Measurements from ENCODE around the gene SEMA4C. TPM values are rescaled to one million over a fixed set of nuclear protein-coding genes. Genes with fewer than 3 reads are reported as not detected.

SEMA4C gene
- total RNA-seq, 1 donor from 2014 or later, result 22.7 TPM

GRCh38 chr2:96816127-96816835 lies 53.6 kb downstream of the SEMA4C start, which contains the start of gene CNNM3:
Gene CNNM3, plus strand, starts transcription at chr2:96816268. Its CDS starts 10 bp downstream, at chr2:96816278.
- peak; percentile 99 for DNase-seq (ENCODE audit: missing footprints)
- intact Hi-C loops (cut with DNase I), result loop anchor here (1.0 to 5.0 kb wide), 6 partner anchors 41 to 179 kb away; partner anchors contain the start of genes ANKRD39, CNNM4, KANSL3 and LMAN2L
- peak; percentile 94 for ATAC-seq

GRCh38 chr2:96815326-96816126 lies 54.4 kb downstream of the SEMA4C start:
- ATAC-seq, result no peak
- intact Hi-C loops (cut with DNase I), result loop anchor here (1.0 to 5.0 kb wide), 6 partner anchors 42 to 178 kb away; partner anchors contain the start of genes ANKRD39, CNNM4, KANSL3 and LMAN2L
- DNase-seq (ENCODE audit: missing footprints), result peak; percentile 69

- no peak for ATAC-seq
- no peak for DNase-seq (ENCODE audit: missing footprints)
- intact Hi-C loops (cut with DNase I), result no loop called here
These were observed 56.2 kb downstream of the SEMA4C start for GRCh38 chr2:96813656-96814055.

- DNase-seq (ENCODE audit: missing footprints), result peak; percentile 79
- ATAC-seq, result peak; percentile 56
- intact Hi-C loops (cut with DNase I), result no loop called here
These were observed 58.0 kb downstream of the SEMA4C start for GRCh38 chr2:96811917-96812316.

GRCh38 chr2:96810783-96811192 lies 59.1 kb downstream of the SEMA4C start:
- intact Hi-C loops (cut with DNase I), result no loop called here
- DNase-seq (ENCODE audit: missing footprints) (no peak), ATAC-seq (no peak)

- intact Hi-C loops (cut with DNase I), result no loop called here
- no peak for ATAC-seq
- DNase-seq (ENCODE audit: missing footprints), result no peak
These were observed 59.7 kb downstream of the SEMA4C start for GRCh38 chr2:96809951-96810782.

Other genes with a start within 250 kb of the SEMA4C start
- 31.9 TPM for gene KANSL3, start 231.8 kb downstream of the SEMA4C start, total RNA-seq
- not detected for gene FER1L5, start 227.3 kb downstream of the SEMA4C start, total RNA-seq
- gene LMAN2L, start 130.0 kb downstream of the SEMA4C start, total RNA-seq, result 26.2 TPM
- 33.3 TPM for gene CNNM4, start 109.2 kb downstream of the SEMA4C start, total RNA-seq
- gene CNNM3, start 53.8 kb downstream of the SEMA4C start, total RNA-seq, result 13.3 TPM
- 12.7 TPM for gene ANKRD23, start 26.1 kb downstream of the SEMA4C start, total RNA-seq
- 17.4 TPM for gene ANKRD39, start 12.1 kb downstream of the SEMA4C start, total RNA-seq
- gene FAM178B, start 116.5 kb upstream of the SEMA4C start, total RNA-seq, result not detected
- gene FAHD2B, start 224.8 kb upstream of the SEMA4C start, total RNA-seq, result 34.2 TPM
- gene ANKRD36, start 243.1 kb upstream of the SEMA4C start, total RNA-seq, result 5.6 TPM

Data from Right ventricle myocardium inferior (tissue), 1 donor.